Effector memory CD4-positive, alpha-beta T cell (primary cell): ENCODE results near the gene DAZ1.
"Not testable (repeated sequence)": the region's sequence is repeated elsewhere in the genome, so short reads cannot be mapped to it uniquely, and the experiment has no call there.

Source experiments
- DNase-seq, 3 donors: peaks; one replicate each; pipeline ENCODE4 v3.0.0-alpha.2; 2020
- H3K27ac ChIP-seq: 2 replicates; pipeline ENCODE4 v1.7.0; 2013; ENCODE audit warnings: mild to moderate bottlenecking, low read length, moderate library complexity; ENCODE audit not compliant: insufficient read depth, poor library complexity, severe bottlenecking
- H3K27me3 ChIP-seq: replicated peaks from 2 replicates; pipeline ENCODE4 v1.7.0; 2013; ENCODE audit warnings: mild to moderate bottlenecking, low read length; ENCODE audit not compliant: insufficient read depth, control insufficient read depth, poor library complexity, severe bottlenecking
- H3K36me3 ChIP-seq: 2 replicates; pipeline ENCODE4 v1.7.0; 2013; ENCODE audit warnings: mild to moderate bottlenecking, low read length, moderate library complexity; ENCODE audit not compliant: control insufficient read depth, insufficient read depth
- H3K4me1 ChIP-seq: 2 replicates; pipeline ENCODE4 v1.7.0; 2013; ENCODE audit warnings: low read length, mild to moderate bottlenecking; ENCODE audit not compliant: control insufficient read depth, insufficient read depth, poor library complexity, severe bottlenecking
- H3K4me3 ChIP-seq: 2 replicates; pipeline ENCODE4 v1.7.0; 2013; ENCODE audit warnings: low read length, low read depth, mild to moderate bottlenecking; ENCODE audit not compliant: insufficient read depth, poor library complexity, severe bottlenecking
- H3K9me3 ChIP-seq: 2 replicates; pipeline ENCODE4 v1.7.0; 2013; ENCODE audit warnings: mild to moderate bottlenecking, low read length, moderate library complexity; ENCODE audit not compliant: control insufficient read depth
- total RNA-seq, 3 donors: gene quantifications; one replicate each; lab custom pipeline; 2026; lab: John Stamatoyannopoulos, UW

DAZ1 gene, protein sequence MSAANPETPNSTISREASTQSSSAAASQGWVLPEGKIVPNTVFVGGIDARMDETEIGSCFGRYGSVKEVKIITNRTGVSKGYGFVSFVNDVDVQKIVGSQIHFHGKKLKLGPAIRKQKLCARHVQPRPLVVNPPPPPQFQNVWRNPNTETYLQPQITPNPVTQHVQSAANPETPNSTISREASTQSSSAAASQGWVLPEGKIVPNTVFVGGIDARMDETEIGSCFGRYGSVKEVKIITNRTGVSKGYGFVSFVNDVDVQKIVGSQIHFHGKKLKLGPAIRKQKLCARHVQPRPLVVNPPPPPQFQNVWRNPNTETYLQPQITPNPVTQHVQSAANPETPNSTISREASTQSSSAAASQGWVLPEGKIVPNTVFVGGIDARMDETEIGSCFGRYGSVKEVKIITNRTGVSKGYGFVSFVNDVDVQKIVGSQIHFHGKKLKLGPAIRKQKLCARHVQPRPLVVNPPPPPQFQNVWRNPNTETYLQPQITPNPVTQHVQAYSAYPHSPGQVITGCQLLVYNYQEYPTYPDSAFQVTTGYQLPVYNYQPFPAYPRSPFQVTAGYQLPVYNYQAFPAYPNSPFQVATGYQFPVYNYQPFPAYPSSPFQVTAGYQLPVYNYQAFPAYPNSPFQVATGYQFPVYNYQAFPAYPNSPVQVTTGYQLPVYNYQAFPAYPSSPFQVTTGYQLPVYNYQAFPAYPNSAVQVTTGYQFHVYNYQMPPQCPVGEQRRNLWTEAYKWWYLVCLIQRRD
- total RNA-seq: 0 reads per million in 3 donors

GRCh38 chrY:23198908-23199307 is at the start of gene DAZ1:
Gene DAZ1, minus strand, starts transcription at chrY:23199008. Its CDS starts 208 bp downstream, at chrY:23198800.
- not testable (repeated sequence) for H3K27me3 ChIP-seq

DNA sequence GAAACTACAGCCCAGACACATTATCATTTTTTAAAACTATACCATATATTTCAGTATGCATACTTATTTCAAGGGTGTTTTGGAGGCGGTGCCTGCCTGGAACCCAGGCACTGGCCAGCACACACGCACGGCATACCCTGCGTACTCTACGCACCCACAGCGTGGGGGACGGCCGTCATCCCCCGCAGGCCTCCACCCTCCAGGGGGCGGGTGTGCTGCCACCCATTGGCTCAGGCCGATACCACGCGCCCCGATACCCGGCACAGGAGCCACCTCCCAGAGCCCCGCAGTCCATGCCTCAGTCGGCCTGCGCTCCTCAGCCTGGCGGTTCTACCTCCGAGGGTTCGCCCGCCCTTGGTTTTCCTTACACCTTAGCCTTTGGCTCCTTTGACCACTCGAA is 20.4 kb upstream of the DAZ1 start, which contains the start of gene DAZ2:
TSS of gene DAZ2 (plus strand) at position 301 of the 400 bp plus-strand sequence. CDS start 208 bp downstream, outside the sequence.
- not testable (repeated sequence) for H3K27me3 ChIP-seq, H3K4me3 ChIP-seq, H3K4me1 ChIP-seq, H3K27ac ChIP-seq, H3K36me3 ChIP-seq, H3K9me3 ChIP-seq, DNase-seq

More at GRCh38 chrY:23198908-23199307, at the start of gene DAZ1:
- DNase-seq, H3K36me3 ChIP-seq, H3K9me3 ChIP-seq, H3K4me3 ChIP-seq, H3K27ac ChIP-seq, H3K4me1 ChIP-seq: not testable (repeated sequence)

- H3K4me3 ChIP-seq, H3K4me1 ChIP-seq, H3K27me3 ChIP-seq, H3K27ac ChIP-seq, H3K36me3 ChIP-seq, H3K9me3 ChIP-seq, DNase-seq: not testable (repeated sequence)
Measured at GRCh38 chrY:23210681-23211080, 11.9 kb upstream of the DAZ1 start.

DNA sequence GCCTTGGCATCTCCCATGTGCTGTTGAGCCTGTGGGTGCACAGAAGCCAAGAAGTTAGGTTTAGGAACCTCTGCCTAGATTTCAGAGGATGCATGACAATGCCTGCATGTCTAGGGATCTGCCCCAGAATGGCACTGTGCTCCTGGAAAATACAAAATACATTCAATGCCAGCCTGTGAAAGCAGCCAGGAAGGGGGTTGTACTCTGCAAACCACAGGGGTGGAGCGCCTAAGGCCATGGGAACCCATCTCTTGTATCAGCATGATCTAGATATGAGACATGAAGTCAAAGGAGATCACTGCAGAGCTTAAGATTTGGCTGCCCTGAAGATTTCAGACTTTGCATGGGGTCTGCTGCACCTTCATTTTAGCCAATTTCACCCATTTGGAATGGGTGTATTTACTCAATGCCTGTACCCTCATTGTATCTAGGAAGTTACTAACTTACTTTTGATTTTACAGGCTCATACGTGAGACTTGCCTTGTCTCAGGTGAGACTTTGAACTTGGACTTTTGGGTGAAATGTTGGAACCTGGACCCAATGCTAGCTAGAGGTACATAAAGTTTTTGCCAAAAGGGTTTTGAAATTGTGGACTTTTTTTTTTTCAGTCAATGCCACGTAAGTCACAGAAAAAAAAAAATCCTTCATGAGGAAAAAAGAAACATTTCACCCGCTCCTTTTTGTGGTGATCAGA is 11.1 kb upstream of the DAZ1 start:
- not testable (repeated sequence) for DNase-seq, H3K27me3 ChIP-seq, H3K9me3 ChIP-seq, H3K4me1 ChIP-seq, H3K4me3 ChIP-seq, H3K27ac ChIP-seq, H3K36me3 ChIP-seq

GRCh38 chrY:23207455-23207854 is 8.6 kb upstream of the DAZ1 start:
- not testable (repeated sequence) for H3K9me3 ChIP-seq, H3K4me1 ChIP-seq, H3K36me3 ChIP-seq, H3K4me3 ChIP-seq, H3K27me3 ChIP-seq, DNase-seq, H3K27ac ChIP-seq
